Fibroblast of pulmonary artery (primary cell): ENCODE measurements around the gene MAFF.

ENCODE experiments used
- DNase-seq: peaks from one replicate; pipeline ENCODE4 v3.0.0-alpha.2; 2010; ENCODE audit warnings: low read depth
- H3K4me3 ChIP-seq: replicated peaks from 2 replicates; pipeline ENCODE4 v1.5.1; 2011; ENCODE audit warnings: low read depth, mild to moderate bottlenecking, control low read depth, low read length, moderate library complexity
- CTCF ChIP-seq: IDR thresholded peaks from 2 replicates; pipeline ENCODE4 v1.5.1; 2011; ENCODE audit warnings: mild to moderate bottlenecking, control low read depth, low read length, inconsistent platforms; ENCODE audit errors: missing control alignments

The MAFF gene

DNA sequence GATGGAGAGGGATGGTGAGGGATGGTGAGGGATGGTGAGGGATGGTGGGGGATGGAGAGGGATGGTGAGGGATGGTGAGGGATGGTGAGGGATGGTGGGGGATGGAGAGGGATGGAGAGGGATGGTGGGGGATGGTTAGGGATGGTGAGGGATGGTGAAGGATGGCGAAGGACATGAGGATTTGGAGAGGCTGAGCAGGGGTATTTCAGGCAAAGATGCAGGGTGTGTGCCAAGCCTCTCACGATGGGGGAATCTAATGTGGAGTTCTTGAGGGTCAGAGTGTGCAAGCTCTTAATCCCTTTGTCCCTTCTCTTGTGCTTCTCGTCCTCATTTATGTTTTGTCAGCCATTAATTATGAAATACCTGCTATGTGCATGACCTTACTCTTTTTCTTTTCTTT, 12.7 kb upstream of the MAFF start:
- no peak overlapping the region for H3K4me3 ChIP-seq
- DNase-seq: no peak
- TF ChIP-seq CTCF: no peak

- TF ChIP-seq CTCF: no peak
- DNase-seq: no peak
- no peak overlapping the region for H3K4me3 ChIP-seq
These were observed 11.2 kb upstream of the MAFF start for GRCh38 chr22:38190581-38190980.

- DNase-seq: no peak
- TF ChIP-seq CTCF: no peak
- H3K4me3 ChIP-seq: no peak overlapping the region
These were observed 10.7 kb upstream of the MAFF start for GRCh38 chr22:38191055-38191454.

DNA sequence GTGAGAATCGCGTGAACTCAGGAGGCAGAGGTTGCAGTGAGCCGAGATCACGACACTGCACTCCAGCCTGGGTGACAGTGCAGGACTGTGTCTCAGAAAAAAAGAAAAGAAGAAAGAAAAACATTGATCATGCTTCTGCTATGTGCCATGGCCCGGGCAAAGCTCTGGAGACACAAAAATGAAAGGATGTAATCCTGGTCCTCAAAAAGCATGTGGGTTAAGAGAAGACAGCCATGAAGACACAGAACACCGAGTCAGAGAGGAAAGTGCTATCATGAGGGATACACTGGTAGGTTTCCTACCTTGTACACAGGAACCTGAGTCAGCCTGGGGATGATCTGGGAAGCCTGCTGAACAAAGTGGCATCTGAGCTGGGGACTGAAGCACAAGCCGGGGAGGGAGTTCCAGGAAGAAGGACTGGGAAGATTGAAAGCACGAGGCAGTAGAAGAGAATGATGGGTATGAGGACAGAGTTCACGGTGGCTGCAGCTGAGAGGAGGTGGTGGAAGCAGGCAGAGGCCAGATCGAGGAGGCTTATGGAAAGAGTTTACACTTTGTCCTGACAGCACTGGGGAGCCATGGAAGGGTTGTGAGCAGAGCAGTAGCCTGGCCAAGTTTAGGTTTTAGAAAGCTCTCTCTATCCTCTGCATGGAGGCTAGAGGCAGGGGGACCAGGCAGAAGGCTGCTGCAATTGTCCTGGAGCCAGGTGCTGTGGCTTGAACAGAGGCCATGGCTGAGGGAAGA, 9.9 kb upstream of the MAFF start:
- no peak for TF ChIP-seq CTCF
- no peak for DNase-seq
- no peak overlapping the region for H3K4me3 ChIP-seq

DNA sequence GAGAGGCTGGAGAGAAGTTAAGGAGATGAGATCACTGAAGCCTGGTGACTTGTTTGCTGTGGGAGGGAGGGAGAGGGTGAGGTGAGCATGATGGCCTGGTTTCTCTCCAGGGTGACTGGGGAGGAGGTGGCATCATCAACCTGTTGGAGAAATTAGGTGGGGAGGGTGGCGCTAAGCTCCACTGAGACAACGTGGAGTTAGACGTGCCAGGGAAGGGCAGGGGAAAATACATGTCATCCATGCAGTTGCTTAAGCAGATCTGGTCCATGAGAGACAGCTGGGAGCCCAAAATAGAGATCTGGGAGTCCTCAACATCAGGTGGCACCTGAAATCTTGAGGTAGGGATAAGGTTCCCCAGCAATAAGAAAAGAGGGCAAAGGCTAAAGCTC, 9.3 kb upstream of the MAFF start:
- no peak overlapping the region for H3K4me3 ChIP-seq
- TF ChIP-seq CTCF: no peak
- no peak for DNase-seq

- DNase-seq: peak; percentile 66
- no peak for TF ChIP-seq CTCF
- no peak overlapping the region for H3K4me3 ChIP-seq
These were observed 8.2 kb upstream of the MAFF start for GRCh38 chr22:38193580-38193979.

DNA sequence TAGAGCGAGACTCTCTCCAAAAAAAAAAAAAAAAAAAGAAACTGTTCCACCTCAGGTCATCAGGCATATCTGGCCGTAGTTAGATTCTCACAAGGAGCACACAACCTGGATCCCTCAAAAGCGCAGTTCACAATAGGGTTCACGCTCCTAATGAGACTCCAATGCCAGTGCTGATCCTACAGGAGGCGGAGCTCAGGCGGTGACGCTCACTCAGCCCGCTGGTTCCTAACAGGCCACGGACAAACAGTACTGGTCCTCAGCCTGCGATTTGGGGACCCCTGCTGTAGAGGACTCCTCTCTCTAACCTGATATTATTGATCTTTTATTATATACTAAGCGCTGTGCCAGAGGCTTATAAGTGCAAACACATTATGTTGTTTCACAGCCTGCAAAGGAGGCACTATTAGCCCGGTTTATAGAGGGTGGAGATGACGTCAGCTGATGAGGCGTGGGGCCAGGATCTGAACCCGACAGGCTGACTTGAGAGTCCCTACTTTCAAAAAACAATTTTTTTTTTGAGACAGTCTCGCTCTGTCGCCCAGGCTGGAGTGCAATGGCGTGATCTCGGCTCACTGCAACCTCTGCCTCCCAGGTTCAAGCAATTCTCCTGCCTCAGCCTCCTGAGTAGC, 4.9 kb upstream of the MAFF start:
- DNase-seq: no peak
- H3K4me3 ChIP-seq: no peak overlapping the region
- TF ChIP-seq CTCF: no peak
